GM13977 (cell line): ENCODE measurements around the gene ANKDD1A.

Source experiments
- DNase-seq: peaks from one replicate; pipeline ENCODE4 v3.0.0; 2012; ENCODE audit warnings: low spot score
- CTCF ChIP-seq: IDR thresholded peaks from 2 replicates; pipeline ENCODE4 v1.5.1; 2012; ENCODE audit warnings: mild to moderate bottlenecking, control low read depth; ENCODE audit not compliant: insufficient read depth; ENCODE audit errors: extremely low read depth, missing control alignments
- in situ Hi-C: fragments of 300-500 bp; cut with MboI; formaldehyde crosslinking; loops from one replicate; pipeline ENCODE4 v1.12.0; 2022; ENCODE audit warnings: low sequenced_read_pairs, low pct_unique_long_range_greater_than_20kb, mixed read lengths, inconsistent platforms; ENCODE audit not compliant: unreplicated experiment

Gene ANKDD1A

GRCh38 chr15:64906402-64906801, 5.3 kb upstream of the ANKDD1A start:
- TF ChIP-seq CTCF, result no peak
- in situ Hi-C loops, result loop anchor here (10.0 kb wide), 1 partner anchor 172 kb away; no protein-coding TSS in a partner anchor
- no peak for DNase-seq

GRCh38 chr15:64907991-64908390, 3.7 kb upstream of the ANKDD1A start:
- in situ Hi-C loops, result loop anchor here (10.0 kb wide), 1 partner anchor 173 kb away; no protein-coding TSS in a partner anchor
- no peak for DNase-seq

GRCh38 chr15:64909546-64909945, 2.2 kb upstream of the ANKDD1A start:
- TF ChIP-seq CTCF, result no peak
- DNase-seq, result no peak
- in situ Hi-C loops, result loop anchor here (10.0 kb wide), 1 partner anchor 175 kb away; no protein-coding TSS in a partner anchor

More at GRCh38 chr15:64907991-64908390, 3.7 kb upstream of the ANKDD1A start:
- TF ChIP-seq CTCF, result no peak

- no peak for TF ChIP-seq CTCF
- in situ Hi-C loops, result no loop called here
- DNase-seq, result no peak
These were observed 950 bp downstream of the ANKDD1A start for GRCh38 chr15:64912379-64913325.

GRCh38 chr15:64915518-64916227, 4.0 kb downstream of the ANKDD1A start:
- in situ Hi-C loops, result no loop called here
- no peak for TF ChIP-seq CTCF
- DNase-seq, result no peak

- no peak for TF ChIP-seq CTCF
- in situ Hi-C loops, result no loop called here
- DNase-seq, result no peak
These were observed 4.7 kb downstream of the ANKDD1A start for GRCh38 chr15:64916365-64916764.
